ENCODE measurements around the gene SIRPD.

- TF ChIP-seq POLR2A (IDR thresholded peaks at IDR 0.05; ENCODE audit: extremely low read depth, insufficient read length) (no peak), CTCF (IDR thresholded peaks at IDR 0.05; ENCODE audit: low read depth, low read length) (peak; percentile 15)
Measured at GRCh38 chr20:1490643-1491195, 66.8 kb downstream of the SIRPD start.

Data from NB4 (cell line).